SK-N-SH treated with all-trans-retinoic acid at 6 μM for 48 hours (cell line): Measurements from ENCODE around the gene DCAF5.
A peak's percentile ranks its signal among the peaks of the same experiment; 100 is the strongest.

Experiments used
- ATAC-seq: fragments of 200-7000 bp; cut with Tn5 transposase; 3 replicates; pipeline ENCODE4 v1.9.1; 2020; ENCODE audit warnings: mild to moderate bottlenecking, moderate library complexity
- ARNTL ChIP-seq: fragments of 450-650 bp; formaldehyde crosslinking; IDR thresholded peaks from 2 replicates; pipeline ENCODE4 v1.5.0; 2020; ENCODE audit warnings: low read depth, mild to moderate bottlenecking, moderate library complexity, borderline replicate concordance
- BACH2 ChIP-seq: fragments of 250-450 bp; sonication (Bioruptor Pico); IDR thresholded peaks from 2 replicates; pipeline ENCODE4 v1.9.0; 2021; ENCODE audit warnings: mild to moderate bottlenecking, borderline replicate concordance
- CREB5 ChIP-seq: fragments of 250-450 bp; sonication (Bioruptor Pico); IDR thresholded peaks from 2 replicates; pipeline ENCODE4 v1.5.1; 2020; ENCODE audit warnings: low read depth, mild to moderate bottlenecking, moderate library complexity
- CSDC2 ChIP-seq: fragments of 250-450 bp; sonication (Bioruptor Pico); IDR thresholded peaks from 2 replicates; pipeline ENCODE4 v1.5.0; 2020; ENCODE audit warnings: mild to moderate bottlenecking, moderate library complexity
- CSRNP3 ChIP-seq: fragments of 250-450 bp; sonication (Bioruptor Pico); IDR thresholded peaks from 2 replicates; pipeline ENCODE4 v1.5.1; 2021; ENCODE audit warnings: mild to moderate bottlenecking, moderate library complexity
- ESRRG ChIP-seq: fragments of 250-450 bp; sonication (Bioruptor Pico); IDR thresholded peaks from 2 replicates; pipeline ENCODE4 v1.6.1; 2021; ENCODE audit warnings: mild to moderate bottlenecking
- GLIS3 ChIP-seq: fragments of 250-450 bp; sonication (Bioruptor Pico); IDR thresholded peaks from 2 replicates; pipeline ENCODE4 v1.5.0; 2020; ENCODE audit warnings: mild to moderate bottlenecking, moderate library complexity
- ISL1 ChIP-seq: fragments of 250-450 bp; sonication (Bioruptor Pico); IDR thresholded peaks from 2 replicates; pipeline ENCODE4 v2.1.2; 2022; ENCODE audit warnings: mild to moderate bottlenecking, moderate library complexity
- OSR1 ChIP-seq: fragments of 250-450 bp; sonication (Bioruptor Pico); IDR thresholded peaks from 2 replicates; pipeline ENCODE4 v1.8.0; 2022; ENCODE audit warnings: moderate library complexity, mild to moderate bottlenecking, inconsistent platforms
- POU6F1 ChIP-seq: fragments of 250-450 bp; sonication (Bioruptor Pico); IDR thresholded peaks from 2 replicates; pipeline ENCODE4 v1.8.0; 2021; ENCODE audit warnings: low read depth, mild to moderate bottlenecking, moderate library complexity, borderline replicate concordance
- PPARA ChIP-seq: fragments of 250-450 bp; sonication (Bioruptor Pico); IDR thresholded peaks from 2 replicates; pipeline ENCODE4 v1.5.0; 2020; ENCODE audit warnings: mild to moderate bottlenecking, borderline replicate concordance
- RARB ChIP-seq: fragments of 250-450 bp; sonication (Bioruptor Pico); IDR thresholded peaks from 2 replicates; pipeline ENCODE4 v1.8.0; 2021; ENCODE audit warnings: mild to moderate bottlenecking, moderate library complexity
- SNAI2 ChIP-seq: fragments of 250-450 bp; sonication (Bioruptor Pico); IDR thresholded peaks from 2 replicates; pipeline ENCODE4 v1.5.0; 2020; ENCODE audit warnings: mild to moderate bottlenecking, moderate library complexity
- TCF4 ChIP-seq: fragments of 250-450 bp; sonication (Bioruptor Pico); IDR thresholded peaks from 2 replicates; pipeline ENCODE4 v1.8.0; 2021; ENCODE audit warnings: mild to moderate bottlenecking, moderate library complexity, borderline replicate concordance
- TOX ChIP-seq: fragments of 250-450 bp; sonication (Bioruptor Pico); IDR thresholded peaks from 2 replicates; pipeline ENCODE4 v1.8.0; 2021; ENCODE audit warnings: mild to moderate bottlenecking, moderate library complexity, borderline replicate concordance
- ZC3H10 ChIP-seq: fragments of 250-450 bp; sonication (Bioruptor Pico); IDR thresholded peaks from 2 replicates; pipeline ENCODE4 v1.5.1; 2021; ENCODE audit warnings: mild to moderate bottlenecking, moderate library complexity
- ZFP3 ChIP-seq: fragments of 250-450 bp; sonication (Bioruptor Pico); IDR thresholded peaks from 2 replicates; pipeline ENCODE4 v1.5.0; 2020; ENCODE audit warnings: mild to moderate bottlenecking, moderate library complexity
- ZFP30 ChIP-seq: fragments of 450-650 bp; formaldehyde crosslinking; IDR thresholded peaks from 2 replicates; pipeline ENCODE4 v1.5.0; 2022; ENCODE audit warnings: mild to moderate bottlenecking, moderate library complexity
- ZNF565 ChIP-seq: fragments of 450-650 bp; formaldehyde crosslinking; conservative IDR thresholded peaks from 2 replicates; pipeline ENCODE4 v1.5.0; 2020; ENCODE audit warnings: low read depth, mild to moderate bottlenecking, moderate library complexity
- ZNF70 ChIP-seq: fragments of 450-650 bp; formaldehyde crosslinking; IDR thresholded peaks from 2 replicates; pipeline ENCODE4 v1.5.0; 2020; ENCODE audit warnings: mild to moderate bottlenecking, moderate library complexity
- ZNF8 ChIP-seq: fragments of 450-650 bp; formaldehyde crosslinking; IDR thresholded peaks from 2 replicates; pipeline ENCODE4 v1.5.0; 2020; ENCODE audit warnings: mild to moderate bottlenecking, moderate library complexity
- TF ChIP-seq, protein P1 (sequence below): fragments of 250-450 bp; sonication (Bioruptor Pico); IDR thresholded peaks from 2 replicates; pipeline ENCODE4 v1.8.0; 2020; ENCODE audit warnings: mild to moderate bottlenecking, moderate library complexity, borderline replicate concordance

Gene DCAF5

GRCh38 chr14:69093631-69094421 is 59.1 kb downstream of the DCAF5 start:
- no peak for TF ChIP-seq CREB5 (CRISPR knock-in tag)
- TF ChIP-seq OSR1 (CRISPR knock-in tag), result no peak
- TF ChIP-seq TCF4 (CRISPR knock-in tag), result no peak
- no peak for TF ChIP-seq TOX (CRISPR knock-in tag)
- no peak for TF ChIP-seq ZFP30 (CRISPR knock-in tag)
- TF ChIP-seq, all 23 proteins: peak for 0
- ATAC-seq, result peak; percentile 67

DNA sequence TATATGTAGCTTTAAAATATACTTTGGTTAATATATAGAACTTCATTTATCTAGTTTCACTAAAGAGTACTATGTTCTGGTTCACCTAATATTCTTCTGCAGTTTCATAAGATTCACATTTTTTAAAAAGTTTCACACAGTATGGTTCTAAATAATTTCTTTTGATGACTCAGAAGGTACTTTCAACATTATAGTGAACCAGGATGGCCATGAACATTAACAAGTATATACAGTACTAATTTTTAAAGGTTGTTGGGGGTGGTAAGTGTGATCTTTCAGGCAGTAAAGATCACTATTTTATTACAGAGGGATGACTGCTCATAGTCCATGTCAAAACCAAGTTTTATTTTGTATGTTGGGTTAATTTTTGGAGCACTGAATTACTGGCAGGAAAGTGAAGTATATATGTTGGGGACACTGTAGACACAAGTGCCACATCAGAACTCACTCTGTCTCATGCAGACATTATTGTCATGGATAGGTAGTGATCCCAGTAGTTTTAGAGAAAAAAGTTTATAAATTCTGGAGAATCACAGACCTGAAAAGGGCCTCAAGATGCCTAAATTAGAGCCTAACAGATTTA is 60.0 kb downstream of the DCAF5 start:
- TF ChIP-seq ZNF8 (CRISPR knock-in tag) (no peak), OSR1 (CRISPR knock-in tag) (no peak), ZFP3 (CRISPR knock-in tag) (no peak), BACH2 (CRISPR knock-in tag) (no peak)
- no peak for ATAC-seq

DNA sequence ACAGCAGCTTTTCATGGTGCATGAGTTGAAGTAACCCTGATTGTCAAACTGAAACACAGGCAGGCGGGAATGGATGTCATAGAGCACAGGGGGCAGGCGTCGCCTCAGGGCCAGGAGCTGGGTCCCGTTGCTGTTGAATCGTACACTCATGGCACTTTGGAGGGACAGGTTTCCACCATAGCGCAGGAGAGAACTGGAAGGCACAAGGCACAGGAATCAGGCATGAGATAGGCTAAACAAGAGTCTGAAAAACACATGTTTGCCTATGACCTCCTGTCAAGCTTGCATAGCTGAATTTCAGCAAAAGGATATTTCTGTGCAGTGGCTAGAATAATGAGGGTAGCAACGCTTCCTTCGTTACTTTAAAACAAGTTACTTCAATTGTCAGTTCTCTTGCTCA is 61.2 kb downstream of the DCAF5 start:
- TF ChIP-seq GLIS3 (CRISPR knock-in tag) (no peak), CSDC2 (no peak), ZFP3 (CRISPR knock-in tag) (no peak), ZFP30 (CRISPR knock-in tag) (no peak), PPARA (CRISPR knock-in tag) (no peak)
- ATAC-seq, result no peak

DNA sequence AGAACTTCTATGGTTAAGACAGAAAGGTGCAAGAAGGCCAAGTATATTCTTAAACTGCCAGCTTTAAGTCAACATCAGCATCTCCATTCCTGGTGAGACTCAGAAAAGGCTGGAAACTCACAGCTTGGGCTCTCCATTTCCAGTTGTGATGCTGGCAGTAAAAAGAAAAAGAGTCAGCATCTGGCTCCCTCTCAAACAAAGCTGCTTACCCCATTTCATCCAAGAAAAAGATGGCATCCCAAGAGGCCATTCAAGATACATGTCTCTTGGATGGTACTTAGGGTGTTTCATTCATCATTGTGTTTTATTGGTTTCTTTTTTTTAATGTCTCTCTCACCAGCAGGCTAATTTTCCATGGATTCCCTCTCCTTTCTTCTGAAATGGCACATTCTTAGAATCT is 61.9 kb downstream of the DCAF5 start:
- TF ChIP-seq SNAI2 (CRISPR knock-in tag) (no peak), ISL1 (CRISPR knock-in tag) (no peak), PPARA (CRISPR knock-in tag) (no peak), ESRRG (no peak), RARB (CRISPR knock-in tag) (no peak), CREB5 (CRISPR knock-in tag) (no peak), TCF4 (CRISPR knock-in tag) (no peak), ZNF70 (CRISPR knock-in tag) (no peak), ZC3H10 (no peak), ZFP30 (CRISPR knock-in tag) (no peak), CSDC2 (no peak), POU6F1 (no peak), BACH2 (CRISPR knock-in tag) (no peak), ARNTL (CRISPR knock-in tag) (no peak)
- TF ChIP-seq, all 23 proteins: peak for 0
- no peak for ATAC-seq

GRCh38 chr14:69090187-69090789 is 62.6 kb downstream of the DCAF5 start:
- ATAC-seq, result peak; percentile 58
- TF ChIP-seq ZC3H10 (no peak), CSDC2 (no peak), ZNF565 (CRISPR knock-in tag) (no peak), ESRRG (no peak), CSRNP3 (CRISPR knock-in tag) (no peak), ARNTL (CRISPR knock-in tag) (no peak), SNAI2 (CRISPR knock-in tag) (no peak), ZFP3 (CRISPR knock-in tag) (no peak), PPARA (CRISPR knock-in tag) (no peak), GLIS3 (CRISPR knock-in tag) (no peak), ISL1 (CRISPR knock-in tag) (no peak), POU6F1 (no peak), ZNF8 (CRISPR knock-in tag) (no peak), RARB (CRISPR knock-in tag) (no peak), TCF4 (CRISPR knock-in tag) (no peak)
- TF ChIP-seq, protein P1, sequence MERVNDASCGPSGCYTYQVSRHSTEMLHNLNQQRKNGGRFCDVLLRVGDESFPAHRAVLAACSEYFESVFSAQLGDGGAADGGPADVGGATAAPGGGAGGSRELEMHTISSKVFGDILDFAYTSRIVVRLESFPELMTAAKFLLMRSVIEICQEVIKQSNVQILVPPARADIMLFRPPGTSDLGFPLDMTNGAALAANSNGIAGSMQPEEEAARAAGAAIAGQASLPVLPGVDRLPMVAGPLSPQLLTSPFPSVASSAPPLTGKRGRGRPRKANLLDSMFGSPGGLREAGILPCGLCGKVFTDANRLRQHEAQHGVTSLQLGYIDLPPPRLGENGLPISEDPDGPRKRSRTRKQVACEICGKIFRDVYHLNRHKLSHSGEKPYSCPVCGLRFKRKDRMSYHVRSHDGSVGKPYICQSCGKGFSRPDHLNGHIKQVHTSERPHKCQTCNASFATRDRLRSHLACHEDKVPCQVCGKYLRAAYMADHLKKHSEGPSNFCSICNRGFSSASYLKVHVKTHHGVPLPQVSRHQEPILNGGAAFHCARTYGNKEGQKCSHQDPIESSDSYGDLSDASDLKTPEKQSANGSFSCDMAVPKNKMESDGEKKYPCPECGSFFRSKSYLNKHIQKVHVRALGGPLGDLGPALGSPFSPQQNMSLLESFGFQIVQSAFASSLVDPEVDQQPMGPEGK, result no peak
